Fibroblast of skin of left quadriceps (primary cell): ENCODE data around the gene CCR9.

Source experiments
- DNase-seq, 2 experiments: peaks; one replicate each; pipeline ENCODE4 v3.0.0-alpha.2; 2013; ENCODE audit warnings: low read depth in 2 of 2

CCR9 gene

GRCh38 chr3:45872569-45872968 lies 13.8 kb upstream of the CCR9 start:
- no peak for DNase-seq

- no peak for DNase-seq
Measured at GRCh38 chr3:45873036-45873435, 13.3 kb upstream of the CCR9 start.

- no peak for DNase-seq
Measured at GRCh38 chr3:45873638-45874037, 12.7 kb upstream of the CCR9 start.

GRCh38 chr3:45874677-45875346 lies 11.5 kb upstream of the CCR9 start:
- DNase-seq: no peak

GRCh38 chr3:45878124-45878523 lies 8.2 kb upstream of the CCR9 start:
- no peak for DNase-seq

GRCh38 chr3:45880725-45881077 lies 5.6 kb upstream of the CCR9 start:
- DNase-seq: no peak

- DNase-seq: no peak
Measured at GRCh38 chr3:45881078-45882022, 5.0 kb upstream of the CCR9 start.

GRCh38 chr3:45884368-45885201 lies 1.8 kb upstream of the CCR9 start:
- no peak for DNase-seq

- DNase-seq: no peak
Measured at GRCh38 chr3:45887285-45887684, 942 bp downstream of the CCR9 start.

- no peak for DNase-seq
Measured at GRCh38 chr3:45887759-45888511, 1.6 kb downstream of the CCR9 start.

- no peak for DNase-seq
Measured at GRCh38 chr3:45889337-45889736, 3.0 kb downstream of the CCR9 start.

- DNase-seq: no peak
Measured at GRCh38 chr3:45890405-45890804, 4.1 kb downstream of the CCR9 start.

GRCh38 chr3:45892161-45892560 lies 5.8 kb downstream of the CCR9 start:
- no peak for DNase-seq

GRCh38 chr3:45894015-45894414 lies 7.7 kb downstream of the CCR9 start:
- DNase-seq: no peak

GRCh38 chr3:45895686-45896468 lies 9.5 kb downstream of the CCR9 start:
- DNase-seq: no peak

GRCh38 chr3:45896956-45897355 lies 10.6 kb downstream of the CCR9 start:
- DNase-seq: peak; percentile 30 to 37

GRCh38 chr3:45904931-45905330 lies 18.6 kb downstream of the CCR9 start:
- no peak for DNase-seq

GRCh38 chr3:45905755-45906154 lies 19.4 kb downstream of the CCR9 start:
- no peak for DNase-seq

GRCh38 chr3:45906681-45907407 lies 20.5 kb downstream of the CCR9 start:
- no peak for DNase-seq
